Activated B cell treated with CpG ODN at 0.5 μM for 24 hours (primary cell): ENCODE data around the gene NFIC. TPM values are rescaled to one million over a fixed set of nuclear protein-coding genes. Genes with fewer than 3 reads are reported as not detected.

Experiments used
- ATAC-seq: fragments of 200-7000 bp; cut with Tn5 transposase; one replicate; pipeline ENCODE4 v1.10.0; 2021; ENCODE audit warnings: low read depth, mild to moderate bottlenecking, moderate library complexity
- CTCF ChIA-PET: fragments of 350-600 bp; sonication (Branson Sonifier 250); formaldehyde crosslinking; loops from one replicate; lab custom pipeline; 2021; ENCODE audit warnings: antibody characterized with exemption; lab: Charles Lee
- POLR2A ChIA-PET: fragments of 350-600 bp; sonication (Branson Sonifier 250); formaldehyde crosslinking; loops from one replicate; lab custom pipeline; 2021; ENCODE audit warnings: antibody characterized with exemption; lab: Charles Lee
- DNase-seq: peaks from one replicate; pipeline ENCODE4 v3.0.0; 2022
- H3K27ac Mint-ChIP-seq: one replicate; pipeline ENCODE4 v1.8.0; 2020; ENCODE audit warnings: mixed read lengths
- H3K27me3 Mint-ChIP-seq: one replicate; pipeline ENCODE4 v1.8.0; 2021; ENCODE audit warnings: mixed read lengths
- H3K36me3 Mint-ChIP-seq: one replicate; pipeline ENCODE4 v1.8.0; 2021; ENCODE audit warnings: low read depth, mixed read lengths
- H3K4me1 Mint-ChIP-seq: one replicate; pipeline ENCODE4 v1.8.0; 2021; ENCODE audit warnings: mixed read lengths
- H3K4me3 Mint-ChIP-seq: one replicate; pipeline ENCODE4 v1.8.0; 2020; ENCODE audit warnings: mild to moderate bottlenecking, mixed read lengths
- H3K9me3 Mint-ChIP-seq: one replicate; pipeline ENCODE4 v1.8.0; 2020; ENCODE audit warnings: mixed read lengths
- intact Hi-C: fragments of 100-400 bp; cut with micrococcal nuclease; formaldehyde crosslinking; loops from one replicate; pipeline ENCODE4 v1.15.1; 2024
- total RNA-seq: library from RNA; stranded (reverse); gene quantifications from 2 replicates; pipeline ENCODE4 v1.2.3, GENCODE V29; 2022
- TF ChIP-seq, protein P1 (sequence below): fragments of 200-600 bp; IDR thresholded peaks from one replicate; pipeline ENCODE4 v1.8.0; 2022; ENCODE audit warnings: antibody characterized with exemption, mild to moderate bottlenecking

Gene NFIC
- total RNA-seq, 1 donor from 2014 or later: 18.8 TPM

DNA sequence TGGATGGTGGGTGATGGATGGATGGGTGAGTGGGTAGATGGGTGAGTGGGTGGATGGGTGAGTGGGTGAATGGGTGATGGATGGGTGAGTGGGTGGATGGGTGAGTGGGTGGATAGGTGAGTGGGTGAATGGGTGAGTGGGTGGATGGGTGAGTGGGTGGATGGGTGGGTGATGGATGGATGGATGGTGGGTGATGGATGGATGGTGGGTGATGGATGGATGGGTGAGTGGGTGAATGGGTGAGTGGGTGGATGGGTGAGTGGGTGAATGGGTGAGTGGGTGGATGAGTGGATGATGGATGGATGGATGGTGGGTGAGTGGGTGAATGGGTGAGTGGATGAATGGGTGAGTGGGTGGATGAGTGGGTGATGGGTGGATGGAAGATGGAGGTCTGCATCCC is 111.1 kb downstream of the NFIC start:
- intact Hi-C loops: no loop called here
- CTCF ChIA-PET: no interaction called here

DNA sequence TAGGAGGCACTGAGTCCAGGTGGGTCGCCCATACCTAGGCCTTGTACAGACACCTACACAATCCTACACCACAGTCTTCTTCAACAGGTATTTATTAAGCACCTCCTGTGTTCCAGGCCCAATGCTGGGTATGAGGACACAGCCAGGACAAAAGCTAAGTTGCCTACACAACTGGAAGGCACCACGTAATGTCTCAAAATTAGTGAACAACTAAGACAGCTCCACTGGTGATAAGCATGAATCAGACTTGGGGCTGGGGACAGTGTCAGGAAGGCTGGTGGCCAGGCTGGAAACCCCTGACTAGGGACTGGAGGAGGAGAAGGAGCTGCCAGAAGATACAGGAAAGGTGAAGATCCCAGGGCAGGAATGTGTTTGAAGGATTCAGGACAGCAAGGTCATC is 111.6 kb downstream of the NFIC start:
- ChIA-PET POLR2A (interaction anchor here (1.9 kb wide), 1 partner anchor 285 kb away, joined by 17 read pairs; the partner anchor contains the start of gene MRPL54), CTCF (no interaction called here)
- TF ChIP-seq, protein P1, sequence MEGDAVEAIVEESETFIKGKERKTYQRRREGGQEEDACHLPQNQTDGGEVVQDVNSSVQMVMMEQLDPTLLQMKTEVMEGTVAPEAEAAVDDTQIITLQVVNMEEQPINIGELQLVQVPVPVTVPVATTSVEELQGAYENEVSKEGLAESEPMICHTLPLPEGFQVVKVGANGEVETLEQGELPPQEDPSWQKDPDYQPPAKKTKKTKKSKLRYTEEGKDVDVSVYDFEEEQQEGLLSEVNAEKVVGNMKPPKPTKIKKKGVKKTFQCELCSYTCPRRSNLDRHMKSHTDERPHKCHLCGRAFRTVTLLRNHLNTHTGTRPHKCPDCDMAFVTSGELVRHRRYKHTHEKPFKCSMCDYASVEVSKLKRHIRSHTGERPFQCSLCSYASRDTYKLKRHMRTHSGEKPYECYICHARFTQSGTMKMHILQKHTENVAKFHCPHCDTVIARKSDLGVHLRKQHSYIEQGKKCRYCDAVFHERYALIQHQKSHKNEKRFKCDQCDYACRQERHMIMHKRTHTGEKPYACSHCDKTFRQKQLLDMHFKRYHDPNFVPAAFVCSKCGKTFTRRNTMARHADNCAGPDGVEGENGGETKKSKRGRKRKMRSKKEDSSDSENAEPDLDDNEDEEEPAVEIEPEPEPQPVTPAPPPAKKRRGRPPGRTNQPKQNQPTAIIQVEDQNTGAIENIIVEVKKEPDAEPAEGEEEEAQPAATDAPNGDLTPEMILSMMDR: no peak
- H3K36me3 Mint-ChIP-seq: no peaks in the 10 kb centered on the region
- no peak overlapping the region for H3K27ac Mint-ChIP-seq
- intact Hi-C loops: no loop called here
- ATAC-seq: no peak
- peaks cover 16% of the 10 kb centered on the region for H3K4me1 Mint-ChIP-seq
- no peaks in the 10 kb centered on the region for H3K9me3 Mint-ChIP-seq
- H3K27me3 Mint-ChIP-seq: no peaks in the 10 kb centered on the region
- no peak overlapping the region for H3K4me3 Mint-ChIP-seq
- DNase-seq: no peak

More for the DNA sequence above, 111.1 kb downstream of the NFIC start:
- POLR2A ChIA-PET: no interaction called here
- Mint-ChIP-seq H3K4me3 (no peak overlapping the region), H3K27me3 (no peaks in the 10 kb centered on the region), H3K27ac (no peak overlapping the region), H3K4me1 (peaks cover 16% of the 10 kb centered on the region), H3K9me3 (no peaks in the 10 kb centered on the region), H3K36me3 (no peaks in the 10 kb centered on the region)
- TF ChIP-seq, protein P1: no peak
- no peak for ATAC-seq
- DNase-seq: no peak

DNA sequence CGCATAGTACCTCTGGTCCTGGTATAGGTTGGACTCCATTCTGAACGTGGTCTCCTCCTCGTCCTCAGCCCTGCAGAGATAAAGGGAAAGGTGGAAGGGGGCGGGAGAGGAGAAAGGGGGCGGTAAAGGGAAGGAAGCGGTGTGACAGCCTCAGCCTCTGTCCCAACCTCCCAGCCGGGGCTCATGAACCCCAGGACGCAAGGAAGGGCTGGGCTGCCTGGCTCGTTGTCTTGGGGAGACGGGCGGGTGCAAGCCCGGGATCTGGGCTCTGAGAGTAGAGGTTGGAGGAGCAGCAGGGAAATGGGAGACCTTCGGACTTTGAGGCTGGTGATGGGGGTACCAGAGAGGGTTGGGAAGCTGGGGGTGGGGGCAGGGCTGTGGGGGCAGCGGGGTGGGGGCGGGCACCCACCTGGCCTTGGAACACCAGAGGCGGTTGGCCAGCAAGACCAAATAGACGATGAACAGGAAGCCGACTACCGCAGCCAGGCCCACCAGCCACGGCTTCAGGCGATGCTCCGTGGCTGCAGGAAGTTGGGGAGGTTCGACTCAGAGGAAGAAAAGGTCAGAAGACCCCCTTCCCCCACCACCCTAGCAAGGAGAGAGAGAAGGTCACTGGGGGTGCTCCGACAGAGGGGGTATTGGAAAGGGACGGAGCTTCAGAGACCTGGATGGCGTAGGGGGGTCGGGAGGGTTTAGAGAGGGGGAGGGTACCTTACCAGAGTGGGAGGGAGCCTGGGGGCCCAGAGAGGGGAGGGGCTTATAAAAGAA is 112.2 kb downstream of the NFIC start:
- H3K4me1 Mint-ChIP-seq: peaks cover 16% of the 10 kb centered on the region
- H3K27me3 Mint-ChIP-seq: no peaks in the 10 kb centered on the region
- TF ChIP-seq, protein P1: no peak
- no peaks in the 10 kb centered on the region for H3K36me3 Mint-ChIP-seq
- DNase-seq (no peak), ATAC-seq (peak; percentile 3)
- no peaks in the 10 kb centered on the region for H3K9me3 Mint-ChIP-seq
- peak overlapping the region; percentile 72 for H3K4me3 Mint-ChIP-seq
- H3K27ac Mint-ChIP-seq: peak overlapping the region; percentile 55
- POLR2A ChIA-PET: interaction anchor here (0.7 to 1.9 kb wide), 3 partner anchors 22 to 284 kb away, joined by 4 to 17 read pairs (median 6); partner anchors contain the start of genes DOHH and MRPL54
- CTCF ChIA-PET: interaction anchor here (1.2 kb wide), 1 partner anchor 49 kb away, joined by 6 read pairs; no protein-coding TSS in a partner anchor
- intact Hi-C loops: no loop called here

DNA sequence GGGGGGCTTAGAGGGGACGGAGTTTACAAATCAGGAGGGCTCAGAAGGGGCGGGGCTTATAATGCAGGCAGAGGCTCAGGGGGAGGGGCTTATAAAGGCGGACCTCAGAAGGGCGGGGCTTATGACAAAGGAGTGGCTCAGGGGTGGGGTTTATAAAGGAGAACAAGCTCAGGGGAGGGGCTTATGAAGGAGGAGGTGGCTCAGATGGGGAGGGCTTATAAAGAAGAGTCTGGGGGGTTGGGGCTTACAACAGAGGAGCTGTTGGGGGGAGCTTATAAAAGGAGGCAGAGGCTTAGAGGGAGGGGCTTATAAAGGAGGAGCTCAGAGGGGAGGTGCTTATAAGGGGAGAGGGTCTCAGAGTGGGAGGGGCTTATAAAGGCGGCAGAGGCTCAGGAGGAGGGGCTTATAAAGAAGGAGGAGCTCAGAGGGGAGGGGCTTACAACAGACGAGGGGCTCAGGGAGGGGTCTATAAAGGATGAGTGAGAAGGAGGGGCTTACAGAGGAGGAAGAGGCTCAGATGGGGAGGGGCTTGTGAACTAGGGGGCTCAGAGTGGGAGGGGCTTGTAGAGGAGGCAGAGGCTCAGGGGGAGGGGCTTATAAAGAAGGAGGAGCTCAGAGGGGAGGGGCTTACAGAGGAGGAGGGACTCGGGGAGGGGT is 112.9 kb downstream of the NFIC start:
- peak overlapping the region; percentile 72 for H3K4me3 Mint-ChIP-seq
- H3K9me3 Mint-ChIP-seq: no peaks in the 10 kb centered on the region
- intact Hi-C loops: no loop called here
- no peak overlapping the region for H3K27ac Mint-ChIP-seq
- peaks cover 16% of the 10 kb centered on the region for H3K4me1 Mint-ChIP-seq
- H3K27me3 Mint-ChIP-seq: no peaks in the 10 kb centered on the region
- no peak for DNase-seq
- peak; percentile 86 for ATAC-seq
- no peaks in the 10 kb centered on the region for H3K36me3 Mint-ChIP-seq
- TF ChIP-seq, protein P1: no peak
- CTCF ChIA-PET: interaction anchor here (0.6 to 1.2 kb wide), 2 partner anchors 22 to 50 kb away, joined by 3 to 6 read pairs; no protein-coding TSS in a partner anchor
- POLR2A ChIA-PET: interaction anchor here (0.7 to 1.9 kb wide), 3 partner anchors 21 to 283 kb away, joined by 4 to 17 read pairs (median 6); partner anchors contain the start of genes DOHH and MRPL54

DNA sequence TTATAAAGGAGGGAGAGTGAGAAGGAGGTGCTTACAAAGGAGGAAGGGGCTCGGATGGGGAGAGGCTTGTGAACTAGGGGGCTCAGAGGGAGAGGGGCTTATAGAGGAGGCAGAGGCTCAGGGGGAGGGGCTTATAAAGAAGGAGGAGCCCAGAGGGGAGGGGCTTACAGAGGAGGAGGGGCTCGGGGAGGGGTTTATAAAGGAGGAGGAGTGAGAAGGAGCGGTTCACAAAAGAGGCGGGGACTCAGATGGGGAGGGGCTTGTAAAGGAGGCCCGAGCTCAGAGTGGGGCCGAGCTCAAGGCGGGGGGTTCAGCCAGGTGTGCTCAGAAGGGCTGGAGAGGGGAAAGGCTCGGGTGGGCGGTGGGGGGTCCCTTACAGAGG is 113.4 kb downstream of the NFIC start:
- Mint-ChIP-seq H3K27ac (no peak overlapping the region), H3K4me3 (no peak overlapping the region), H3K27me3 (no peaks in the 10 kb centered on the region), H3K4me1 (peaks cover 16% of the 10 kb centered on the region), H3K9me3 (no peaks in the 10 kb centered on the region), H3K36me3 (no peaks in the 10 kb centered on the region)
- DNase-seq: no peak
- ChIA-PET POLR2A (interaction anchor here (1.4 to 1.9 kb wide), 2 partner anchors 20 to 283 kb away, joined by 6 to 17 read pairs; partner anchors contain the start of genes DOHH and MRPL54), CTCF (interaction anchor here (0.6 to 1.2 kb wide), 2 partner anchors 21 to 50 kb away, joined by 3 to 6 read pairs; no protein-coding TSS in a partner anchor)
- TF ChIP-seq, protein P1: no peak
- intact Hi-C loops: no loop called here
- peak; percentile 29 for ATAC-seq
